Measurements from ENCODE around the gene ICAM5. TPM values are rescaled to one million over a fixed set of nuclear protein-coding genes. Genes with fewer than 3 reads are reported as not detected.

Gene ICAM5
- total RNA-seq, 4 donors from 2014 or later, result 0.12 to 1.6 (median 1.3) TPM; not detected in 1

DNA sequence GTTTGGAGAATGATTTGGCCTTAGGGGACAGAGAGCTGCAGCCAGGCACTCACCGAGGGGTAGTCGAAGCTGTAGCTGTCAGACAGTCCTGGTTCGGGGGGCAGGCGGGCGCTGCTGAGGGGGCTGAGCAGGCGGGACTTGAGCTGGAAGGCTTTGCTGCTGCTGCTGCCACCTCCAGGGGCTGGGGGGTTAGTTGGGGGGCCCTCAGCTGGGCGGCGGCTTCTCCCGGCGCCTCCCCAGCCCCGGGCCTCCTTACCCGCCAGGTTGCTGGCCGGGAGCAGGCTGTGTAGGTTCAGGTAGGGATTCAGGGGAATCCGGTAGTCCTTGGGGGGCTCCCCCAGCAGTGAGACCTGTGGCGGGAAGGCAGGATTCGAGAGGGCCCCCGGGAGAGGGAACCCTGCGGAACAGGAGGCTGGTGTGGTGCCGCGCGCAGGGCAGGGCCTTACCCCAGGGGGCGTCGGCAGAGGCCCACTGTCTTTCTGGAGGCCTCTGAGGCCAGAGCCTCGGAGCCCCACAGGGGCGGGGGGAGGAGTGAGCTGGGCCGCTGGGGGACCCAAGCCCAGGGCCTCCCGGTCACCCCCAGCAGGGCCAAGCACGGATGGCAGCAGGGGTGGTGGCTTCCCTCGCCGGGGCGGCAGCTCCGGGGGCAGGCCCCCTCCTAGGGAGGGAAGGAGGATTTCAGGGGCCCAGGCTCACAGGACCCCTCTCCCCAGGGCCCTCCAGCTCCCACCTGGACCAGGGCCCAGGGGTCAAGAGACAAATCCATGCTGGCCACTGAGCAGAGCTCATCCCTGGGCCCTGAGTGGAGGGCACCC lies 31.1 kb downstream of the ICAM5 start:
- DNase-seq, result no peak
- 94 to 95% methylated on average over 7 to 14 of the region's 32 CpGs for WGBS, 2 donors
- intact Hi-C loops (cut with DNase I), result no loop called here

DNA sequence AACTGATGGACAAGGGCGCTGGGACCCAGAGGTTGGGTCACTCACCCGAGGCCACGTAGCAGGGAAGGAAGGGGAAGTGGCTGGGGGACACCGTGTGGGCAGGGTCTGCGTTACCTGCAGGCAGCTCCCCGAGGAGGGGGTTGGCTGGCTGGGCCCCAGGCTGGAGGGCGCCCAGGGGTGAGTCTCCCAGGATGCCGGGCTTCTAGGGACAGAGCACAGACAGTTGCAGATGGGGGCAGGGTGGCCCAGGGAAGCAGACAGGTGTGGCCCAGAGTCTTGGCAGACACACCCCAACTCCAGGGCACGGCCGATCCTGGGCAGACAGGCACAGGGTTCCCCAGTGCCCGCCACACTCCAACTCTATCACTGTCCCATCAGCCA lies 31.7 kb downstream of the ICAM5 start:
- Histone ChIP-seq H3K36me3 (peaks cover 35 to 100% (median 61%) of the 10 kb centered on the region in 3 donors), H3K27me3 (no peaks in the 10 kb centered on the region), H3K4me3 (no peak overlapping the region), H3K27ac (no peak overlapping the region), H3K4me1 (peaks cover 0 to 1% (median 0%) of the 10 kb centered on the region in 3 donors), H3K9me3 (no peaks in the 10 kb centered on the region)
- 69 to 70% methylated on average over 2 to 3 of the region's 11 CpGs for WGBS, 2 donors
- intact Hi-C loops (cut with DNase I), result no loop called here
- no peak for DNase-seq
- TF ChIP-seq POLR2A (IDR thresholded peaks at IDR 0.05), result no peak
- TF ChIP-seq, protein P1, sequence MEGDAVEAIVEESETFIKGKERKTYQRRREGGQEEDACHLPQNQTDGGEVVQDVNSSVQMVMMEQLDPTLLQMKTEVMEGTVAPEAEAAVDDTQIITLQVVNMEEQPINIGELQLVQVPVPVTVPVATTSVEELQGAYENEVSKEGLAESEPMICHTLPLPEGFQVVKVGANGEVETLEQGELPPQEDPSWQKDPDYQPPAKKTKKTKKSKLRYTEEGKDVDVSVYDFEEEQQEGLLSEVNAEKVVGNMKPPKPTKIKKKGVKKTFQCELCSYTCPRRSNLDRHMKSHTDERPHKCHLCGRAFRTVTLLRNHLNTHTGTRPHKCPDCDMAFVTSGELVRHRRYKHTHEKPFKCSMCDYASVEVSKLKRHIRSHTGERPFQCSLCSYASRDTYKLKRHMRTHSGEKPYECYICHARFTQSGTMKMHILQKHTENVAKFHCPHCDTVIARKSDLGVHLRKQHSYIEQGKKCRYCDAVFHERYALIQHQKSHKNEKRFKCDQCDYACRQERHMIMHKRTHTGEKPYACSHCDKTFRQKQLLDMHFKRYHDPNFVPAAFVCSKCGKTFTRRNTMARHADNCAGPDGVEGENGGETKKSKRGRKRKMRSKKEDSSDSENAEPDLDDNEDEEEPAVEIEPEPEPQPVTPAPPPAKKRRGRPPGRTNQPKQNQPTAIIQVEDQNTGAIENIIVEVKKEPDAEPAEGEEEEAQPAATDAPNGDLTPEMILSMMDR (IDR thresholded peaks at IDR 0.05), result no peak

More for the DNA sequence above, 31.1 kb downstream of the ICAM5 start:
- no peak overlapping the region for H3K4me3 ChIP-seq
- peaks cover 5 to 7% (median 6%) of the 10 kb centered on the region in 3 donors for H3K4me1 ChIP-seq
- no peak overlapping the region for H3K27ac ChIP-seq
- H3K9me3 ChIP-seq, result no peaks in the 10 kb centered on the region
- H3K27me3 ChIP-seq, result no peaks in the 10 kb centered on the region
- peaks cover 35 to 95% (median 55%) of the 10 kb centered on the region in 3 donors for H3K36me3 ChIP-seq
- TF ChIP-seq, protein P1 (IDR thresholded peaks at IDR 0.05), result no peak

DNA sequence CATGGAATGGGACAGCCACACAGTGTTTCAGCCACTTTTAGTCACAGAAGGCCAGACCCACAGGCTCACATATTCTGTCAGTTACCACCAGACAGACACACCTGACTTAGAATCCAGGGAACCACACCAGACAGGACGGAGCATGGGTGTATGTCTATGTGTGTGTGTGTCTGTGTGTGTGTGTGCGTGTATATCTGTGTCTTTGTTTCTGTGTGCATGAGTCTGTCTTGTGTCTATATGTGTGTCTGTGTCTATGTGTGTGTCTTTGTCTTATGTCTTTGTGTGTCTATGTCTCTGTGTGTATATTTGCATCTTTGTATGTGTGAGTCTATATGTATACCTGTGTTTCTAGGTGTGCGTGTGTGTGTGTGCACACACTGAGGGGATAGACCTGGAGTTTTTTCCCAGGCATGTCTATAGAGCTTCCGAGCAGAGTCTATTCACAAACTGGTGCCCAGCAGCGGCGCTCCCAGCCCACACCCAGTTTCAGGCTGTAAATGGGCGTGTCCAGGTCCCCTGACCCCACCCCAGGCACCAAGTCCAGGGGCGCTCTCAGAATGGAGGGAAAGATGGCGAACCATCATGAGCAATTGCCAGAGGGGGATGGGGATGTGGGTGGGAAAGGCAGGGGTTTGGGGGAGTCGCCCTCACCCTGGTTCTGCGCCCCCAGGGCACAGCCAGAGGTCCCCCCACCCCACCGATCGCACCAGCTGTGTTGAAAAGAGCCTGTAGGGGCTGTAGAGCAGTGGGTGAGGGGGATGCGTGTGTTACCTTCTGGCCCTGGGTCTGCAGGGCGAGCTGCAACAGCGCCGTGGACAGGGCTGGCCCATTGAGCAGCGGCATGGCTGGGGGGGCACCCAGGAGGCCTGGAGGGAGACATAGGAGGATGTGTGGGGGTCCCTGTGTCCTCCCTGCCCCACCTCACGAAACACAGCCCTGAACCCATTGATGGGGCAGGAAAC lies 32.4 kb downstream of the ICAM5 start:
- DNase-seq, result no peak
- Histone ChIP-seq H3K27me3 (no peaks in the 10 kb centered on the region), H3K9me3 (no peaks in the 10 kb centered on the region), H3K27ac (no peak overlapping the region), H3K4me3 (no peak overlapping the region), H3K36me3 (peaks cover 35 to 100% (median 64%) of the 10 kb centered on the region in 3 donors), H3K4me1 (no peaks in the 10 kb centered on the region)
- TF ChIP-seq POLR2A (IDR thresholded peaks at IDR 0.05), result no peak
- intact Hi-C loops (cut with DNase I), result no loop called here
- 96 to 98% methylated on average over 3 to 5 of the region's 19 CpGs for WGBS, 2 donors

DNA sequence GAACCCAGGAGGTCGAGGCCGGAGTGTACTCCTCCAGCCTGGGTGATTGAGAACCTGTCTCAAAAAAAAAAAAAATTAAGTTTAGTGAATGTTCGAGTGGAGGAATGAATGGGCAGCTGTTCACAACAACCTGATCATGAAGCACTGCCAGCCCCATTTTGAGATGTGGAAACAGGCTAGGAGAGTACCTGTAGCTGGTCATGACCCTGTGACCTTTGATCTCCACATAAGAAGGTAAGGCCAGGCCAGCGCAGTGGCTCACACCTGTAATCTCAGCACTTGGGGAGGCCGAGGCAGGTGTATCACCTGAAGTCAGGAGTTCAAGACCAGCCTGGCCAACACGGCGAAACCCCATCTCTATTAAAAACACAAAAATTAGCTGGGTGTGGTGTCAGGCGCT lies 36.0 kb downstream of the ICAM5 start:
- no peaks in the 10 kb centered on the region for H3K27me3 ChIP-seq
- intact Hi-C loops (cut with DNase I), result no loop called here
- peaks cover 44 to 100% (median 76%) of the 10 kb centered on the region in 3 donors for H3K36me3 ChIP-seq

DNA sequence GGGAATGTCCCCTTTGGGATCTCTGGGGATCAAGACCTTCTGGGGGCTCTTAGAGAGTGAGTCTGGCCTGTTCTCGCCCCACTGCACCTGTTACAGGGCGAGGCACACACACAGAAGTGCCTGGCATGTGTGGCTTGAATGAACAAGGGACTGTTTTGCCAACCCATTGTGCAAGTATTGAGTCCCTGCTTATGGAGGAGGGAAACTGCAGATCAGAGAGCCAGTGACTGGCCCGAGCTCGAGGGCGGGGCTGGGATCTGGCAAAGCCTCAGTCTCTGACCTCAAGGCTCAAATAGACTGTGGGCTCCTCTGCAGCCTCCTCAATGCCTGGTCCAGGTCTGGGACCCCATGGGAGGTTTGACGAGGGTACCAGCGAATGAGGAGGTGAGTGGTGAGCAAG lies 38.0 kb downstream of the ICAM5 start:
- Histone ChIP-seq H3K27ac (no peak overlapping the region), H3K36me3 (peaks cover 37 to 80% (median 57%) of the 10 kb centered on the region in 3 donors), H3K9me3 (no peaks in the 10 kb centered on the region), H3K27me3 (no peaks in the 10 kb centered on the region), H3K4me1 (peaks cover 9 to 14% (median 10%) of the 10 kb centered on the region in 3 donors), H3K4me3 (no peak overlapping the region)
- DNase-seq, result no peak
- 89% methylated on average over 3 of the region's 7 CpGs; no CpG with 5 or more reads in 1 of the 2 donors for WGBS, 2 donors
- intact Hi-C loops (cut with DNase I), result no loop called here
- TF ChIP-seq POLR2A (IDR thresholded peaks at IDR 0.05), result no peak
- TF ChIP-seq, protein P1 (IDR thresholded peaks at IDR 0.05), result no peak

More for the DNA sequence above, 36.0 kb downstream of the ICAM5 start:
- Histone ChIP-seq H3K27ac (no peak overlapping the region), H3K9me3 (no peaks in the 10 kb centered on the region), H3K4me1 (no peaks in the 10 kb centered on the region), H3K4me3 (no peak overlapping the region)
- WGBS, 2 donors, result 89 to 97% methylated on average over 6 to 7 of the region's 8 CpGs
- no peak for DNase-seq
- TF ChIP-seq, protein P1 (IDR thresholded peaks at IDR 0.05), result no peak
- TF ChIP-seq POLR2A (IDR thresholded peaks at IDR 0.05), result no peak

Data from esophagus squamous epithelium (tissue), 5 donors.